Heart right ventricle (tissue), 16 donors: ENCODE results near the gene SLC35G3. TPM values are rescaled to one million over a fixed set of nuclear protein-coding genes. Genes with fewer than 3 reads are reported as not detected.

ENCODE experiments used
- ATAC-seq, 8 donors: fragments of 200-7000 bp; cut with Tn5 transposase; one replicate each; pipeline ENCODE4 v1.9.1; 2020; ENCODE audit warnings: mild to moderate bottlenecking in 8 of 8, moderate library complexity in 8 of 8, moderate number of reproducible peaks in 1 of 8
- DNase-seq, 2 donors: peaks; one replicate each; pipeline ENCODE4 v3.0.0-alpha.2; 2020
- H3K27ac ChIP-seq, 10 donors: fragments of 200-600 bp; sonication (generic) in 2 of 10; one replicate each; pipeline versions ENCODE4 v1.5.0 to v1.8.0; 2020 to 2022; ENCODE audit warnings: mild to moderate bottlenecking in 3 of 10
- H3K27me3 ChIP-seq, 7 donors: fragments of 200-600 bp; one replicate each; pipeline ENCODE4 v1.8.0; 2021 to 2022; ENCODE audit warnings: mild to moderate bottlenecking in 2 of 7
- H3K36me3 ChIP-seq, 9 donors: fragments of 200-600 bp; sonication (generic) in 1 of 9; one replicate each; pipeline versions ENCODE4 v1.5.0 to v1.8.0; 2020 to 2022; ENCODE audit warnings: mild to moderate bottlenecking in 2 of 9
- H3K4me1 ChIP-seq, 9 donors: fragments of 200-600 bp; sonication (generic) in 1 of 9; one replicate each; pipeline versions ENCODE4 v1.5.0 to v1.8.0; 2020 to 2022; ENCODE audit warnings: mild to moderate bottlenecking in 4 of 9
- H3K4me3 ChIP-seq, 10 donors: fragments of 200-600 bp; sonication (generic) in 2 of 10; one replicate each; pipeline versions ENCODE4 v1.5.0 to v1.8.0; 2020 to 2022; ENCODE audit warnings: mild to moderate bottlenecking in 7 of 10, moderate library complexity in 2 of 10
- H3K9me3 ChIP-seq, 11 donors: fragments of 200-600 bp in 10 of 11; sonication (generic) in 2 of 11; one replicate each; pipeline versions ENCODE4 v1.5.0 to v1.8.0; 2013 to 2022; ENCODE audit warnings: mild to moderate bottlenecking in 2 of 11, control low read depth in 1 of 11, moderate library complexity in 1 of 11
- CTCF ChIP-seq, 9 donors: fragments of 200-600 bp; sonication (generic) in 2 of 9; IDR thresholded peaks; one replicate each; pipeline versions ENCODE4 v1.5.0 to v1.8.0; 2021 to 2022; ENCODE audit warnings: antibody characterized with exemption in 9 of 9, mild to moderate bottlenecking in 5 of 9, moderate library complexity in 1 of 9
- WGBS, 2 donors: extraction: QIAGEN DNeasy Blood & Tissue Kit; methylation state at CpG; one replicate each; pipeline ENCODE4 v1.1.7; 2013; ENCODE audit warnings: inconsistent platforms in 1 of 2; 5-methylcytosine and 5-hydroxymethylcytosine counted together
- intact Hi-C, 10 donors: fragments of 100-400 bp; cut with DNase I; formaldehyde crosslinking; loops; one replicate each; pipeline versions ENCODE4 v1.11.1 to v1.14.2; 2022
- polyA plus RNA-seq, 2 donors: library from polyadenylated mRNA; stranded (reverse); fragments of 200-250 nt; gene quantifications; one replicate each; pipeline ENCODE4 v1.2.3, GENCODE V29; 2013
- total RNA-seq, 10 donors: library from RNA; stranded (reverse); fragmentation: NEBNext Ultra II Directional in 3 of 10; extraction: Animal tissue kit (Norgen Biotek cat#: 25700) in 3 of 10; gene quantifications; one replicate each; pipeline versions ENCODE4 v1.2.1 to v1.2.4, GENCODE V29; 2021 to 2023
- donor health status: Arrhythmogenic right ventricular cardiomyopathy.
- donor health status: ischemic (EF 13 %, LVEDD 7.1; RV severe dilation, severe dysfunction).
- donor health status: healthy with polysubstance abuse.
- donor health status: DM: no; HTN: yes; CAD: no.
- donor health status: DM: no; HTN: no; CAD: no.
- donor health status: ischemic (EF 25% LVEDD 6.9; RV normal size, moderate dysfunction).
- donor health status: ischemic (EF 25% LVEDD 5.7; RV mildly dilated, moderate dysfunction).
- donor health status: healthy.
- donor health status: DM: yes; HTN: yes; CAD: no.
- donor health status: Ischemic cardiomyopathy.
- donor health status: ischemic (EF 35%, LVEDD 5.7; RV mildly dilated, moderate dysfunction).
- donor health status: nonischemic (EF 11% LVEDD 7.7; RV severe dilation, severe dysfunction).
- donor health status: DM: yes; HTN: yes; CAD: no.
- donor health status: PGD.
- donor health status: ischemic (EF 29% LVEDD 5.4; RV normal size, mild dysfunction).
- donor health status: nonischemic (EF 23%, LVEDD 6.1; RV moderate dilation, normal function).

The SLC35G3 gene
- total and polyA plus RNA-seq, 12 donors, result not detected

GRCh38 chr17:35161281-35161761 is 32.9 kb downstream of the SLC35G3 start:
- intact Hi-C loops, result loop anchor here in 2 of 10 donors (10.0 kb wide), 1 partner anchor 583 kb away; no protein-coding TSS in a partner anchor
- H3K4me1 ChIP-seq, result peaks cover 0 to 16% (median 0%) of the 10 kb centered on the region in 9 donors
- H3K36me3 ChIP-seq, result peaks cover 0 to 82% (median 5%) of the 10 kb centered on the region in 9 donors
- peak in 2 of 8 donors; percentile 31 to 34 for ATAC-seq
- no peak for TF ChIP-seq CTCF (IDR thresholded peaks at IDR 0.05)
- 72 to 74% methylated on average over 3 of the region's 3 CpGs for WGBS, 2 donors
- no peaks in the 10 kb centered on the region for H3K9me3 ChIP-seq
- DNase-seq, result no peak
- H3K27me3 ChIP-seq, result no peaks in the 10 kb centered on the region
- peak overlapping the region in 1 of 10 donors; percentile 33 for H3K27ac ChIP-seq
- H3K4me3 ChIP-seq, result no peak overlapping the region

- no peak for TF ChIP-seq CTCF (IDR thresholded peaks at IDR 0.05)
- no peaks in the 10 kb centered on the region for H3K9me3 ChIP-seq
- H3K4me1 ChIP-seq, result peaks cover 0 to 16% (median 0%) of the 10 kb centered on the region in 9 donors
- ATAC-seq (no peak), DNase-seq (no peak)
- peaks cover 0 to 89% (median 5%) of the 10 kb centered on the region in 9 donors for H3K36me3 ChIP-seq
- no peaks in the 10 kb centered on the region for H3K27me3 ChIP-seq
- WGBS, 2 donors, result 74 to 79% methylated on average over 13 of the region's 13 CpGs
- no peak overlapping the region for H3K4me3 ChIP-seq
- H3K27ac ChIP-seq, result peak overlapping the region in 1 of 10 donors; percentile 47
- intact Hi-C loops, result loop anchor here in 2 of 10 donors (10.0 kb wide), 1 partner anchor 584 kb away; no protein-coding TSS in a partner anchor
Measured at GRCh38 chr17:35160354-35161201, 33.6 kb downstream of the SLC35G3 start.

DNA sequence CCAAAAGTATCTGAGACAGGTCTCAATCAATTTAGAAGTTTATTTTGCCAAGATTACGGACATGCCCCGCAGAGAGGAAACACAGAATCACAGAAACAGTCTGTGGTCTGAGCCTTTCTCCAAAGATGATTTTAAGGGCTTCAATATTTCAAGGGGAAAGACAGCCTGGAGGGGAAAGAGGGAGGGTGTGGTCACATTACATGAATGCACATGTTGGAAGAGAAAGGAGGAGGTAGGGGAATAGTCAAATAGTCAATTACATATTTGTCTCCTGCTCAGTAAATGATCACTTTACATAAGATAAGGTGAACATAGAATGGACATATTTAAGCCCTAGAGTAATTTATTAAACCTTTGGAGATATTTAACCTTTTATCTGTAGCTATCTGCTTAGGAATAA is 34.3 kb downstream of the SLC35G3 start:
- no peak for TF ChIP-seq CTCF (IDR thresholded peaks at IDR 0.05)
- no peaks in the 10 kb centered on the region for H3K27me3 ChIP-seq
- peaks cover 0 to 92% (median 5%) of the 10 kb centered on the region in 9 donors for H3K36me3 ChIP-seq
- WGBS, 2 donors, result 91 to 92% methylated on average over 2 of the region's 2 CpGs
- no peak overlapping the region for H3K4me3 ChIP-seq
- intact Hi-C loops, result loop anchor here in 2 of 10 donors (10.0 kb wide), 1 partner anchor 585 kb away; no protein-coding TSS in a partner anchor
- H3K4me1 ChIP-seq, result peaks cover 0 to 16% (median 0%) of the 10 kb centered on the region in 9 donors
- peak overlapping the region in 1 of 10 donors; percentile 47 for H3K27ac ChIP-seq
- no peak for DNase-seq
- H3K9me3 ChIP-seq, result no peaks in the 10 kb centered on the region
- ATAC-seq, result no peak

- Histone ChIP-seq H3K36me3 (peaks cover 0 to 85% (median 3%) of the 10 kb centered on the region in 9 donors), H3K4me3 (no peak overlapping the region), H3K9me3 (no peaks in the 10 kb centered on the region), H3K27ac (no peak overlapping the region), H3K4me1 (peaks cover 0 to 23% (median 1%) of the 10 kb centered on the region in 9 donors), H3K27me3 (no peaks in the 10 kb centered on the region)
- DNase-seq (no peak), ATAC-seq (peak in 2 of 8 donors; percentile 15 to 19)
- no peak for TF ChIP-seq CTCF (IDR thresholded peaks at IDR 0.05)
- intact Hi-C loops, result no loop called here
- 92 to 95% methylated on average over 7 of the region's 7 CpGs for WGBS, 2 donors
Measured at GRCh38 chr17:35155246-35155645, 38.9 kb downstream of the SLC35G3 start.
